ENCODE measurements around the gene CDH8. TPM values are rescaled to one million over a fixed set of nuclear protein-coding genes. Genes with fewer than 3 reads are reported as not detected.

Gene CDH8
- total RNA-seq, 1 donor from 2014 or later: 23.7 TPM

DNA sequence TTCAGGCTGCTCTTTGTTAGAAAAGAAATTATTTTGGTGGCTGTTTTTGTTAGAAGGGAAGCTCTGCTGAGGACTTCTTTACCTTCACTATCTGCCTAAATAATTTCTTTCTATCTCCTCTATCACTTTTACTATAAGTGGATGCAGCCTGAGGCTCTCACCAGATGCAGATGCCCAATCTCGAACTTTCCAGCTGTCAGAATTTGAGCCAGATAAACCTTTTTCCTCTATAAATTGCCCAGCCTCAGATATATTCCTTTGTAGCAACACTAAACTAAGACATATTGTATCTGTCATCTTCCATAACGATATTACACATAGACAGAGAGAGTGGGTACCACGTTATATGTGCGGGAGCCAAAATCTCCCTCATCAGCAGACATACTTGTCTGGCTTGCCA is 15.7 kb upstream of the CDH8 start:
- Histone ChIP-seq H3K4me3 (no peak overlapping the region), H3K27ac (no peak overlapping the region), H3K9ac (no peak overlapping the region), H3K4me2 (no peak overlapping the region), H3F3A (ENCODE audit: low read depth) (no peaks in the 10 kb centered on the region), H3K27me3 (no peaks in the 10 kb centered on the region), H3K4me1 (peaks cover 17% of the 10 kb centered on the region), H4K20me1 (ENCODE audit: low read depth) (no peaks in the 10 kb centered on the region), H3K36me3 (no peaks in the 10 kb centered on the region), H3K9me3 (ENCODE audit: low read depth) (no peaks in the 10 kb centered on the region), H3K79me2 (ENCODE audit: low read depth) (no peaks in the 10 kb centered on the region), H2AFZ (replicated peaks) (no peak overlapping the region)
- Mint-ChIP-seq H3K9me3 (no peaks in the 10 kb centered on the region), H3K27ac (no peak overlapping the region), H3K4me3 (no peak overlapping the region), H3K27me3 (ENCODE audit: insufficient read depth, low read depth) (peaks cover 2% of the 10 kb centered on the region), H3K4me1 (peaks cover 7% of the 10 kb centered on the region), H3K36me3 (no peaks in the 10 kb centered on the region)
- TF ChIP-seq EZH2phosphoT487 (IDR thresholded peaks at IDR 0.05) (no peak), EZH2 (IDR thresholded peaks at IDR 0.05) (no peak)
- TF ChIP-seq, protein P1, sequence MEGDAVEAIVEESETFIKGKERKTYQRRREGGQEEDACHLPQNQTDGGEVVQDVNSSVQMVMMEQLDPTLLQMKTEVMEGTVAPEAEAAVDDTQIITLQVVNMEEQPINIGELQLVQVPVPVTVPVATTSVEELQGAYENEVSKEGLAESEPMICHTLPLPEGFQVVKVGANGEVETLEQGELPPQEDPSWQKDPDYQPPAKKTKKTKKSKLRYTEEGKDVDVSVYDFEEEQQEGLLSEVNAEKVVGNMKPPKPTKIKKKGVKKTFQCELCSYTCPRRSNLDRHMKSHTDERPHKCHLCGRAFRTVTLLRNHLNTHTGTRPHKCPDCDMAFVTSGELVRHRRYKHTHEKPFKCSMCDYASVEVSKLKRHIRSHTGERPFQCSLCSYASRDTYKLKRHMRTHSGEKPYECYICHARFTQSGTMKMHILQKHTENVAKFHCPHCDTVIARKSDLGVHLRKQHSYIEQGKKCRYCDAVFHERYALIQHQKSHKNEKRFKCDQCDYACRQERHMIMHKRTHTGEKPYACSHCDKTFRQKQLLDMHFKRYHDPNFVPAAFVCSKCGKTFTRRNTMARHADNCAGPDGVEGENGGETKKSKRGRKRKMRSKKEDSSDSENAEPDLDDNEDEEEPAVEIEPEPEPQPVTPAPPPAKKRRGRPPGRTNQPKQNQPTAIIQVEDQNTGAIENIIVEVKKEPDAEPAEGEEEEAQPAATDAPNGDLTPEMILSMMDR (IDR thresholded peaks at IDR 0.05): no peak
- DNase-seq (ENCODE audit: low spot score): no peak

DNA sequence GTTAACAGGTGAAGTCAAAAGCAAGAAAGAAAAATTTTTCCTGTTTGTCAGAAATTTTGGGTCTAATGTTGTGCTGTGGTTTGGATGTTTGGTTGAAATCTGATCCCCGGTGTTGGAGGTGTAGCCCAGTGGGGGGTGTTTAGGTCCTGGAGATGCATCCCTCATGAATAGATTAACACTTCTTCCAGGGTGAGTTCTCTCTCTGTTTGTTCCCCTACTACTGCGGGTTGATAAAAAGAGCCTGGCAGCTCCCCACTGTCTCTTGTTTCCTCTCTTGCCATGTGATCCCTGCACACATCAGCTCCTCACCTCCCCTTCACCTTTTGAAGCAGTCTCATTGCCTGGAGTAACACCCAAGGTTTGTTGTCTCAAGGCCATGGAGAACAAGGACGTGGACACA is 14.6 kb upstream of the CDH8 start:
- no peak overlapping the region for H3K4me2 ChIP-seq
- H3K4me3 ChIP-seq: no peak overlapping the region
- no peaks in the 10 kb centered on the region for H3K79me2 ChIP-seq (ENCODE audit: low read depth)
- H3K9me3 ChIP-seq (ENCODE audit: low read depth): no peaks in the 10 kb centered on the region
- no peak overlapping the region for H3K4me3 Mint-ChIP-seq
- peaks cover 17% of the 10 kb centered on the region for H3K4me1 ChIP-seq
- peaks cover 7% of the 10 kb centered on the region for H3K4me1 Mint-ChIP-seq
- no peak overlapping the region for H3K9ac ChIP-seq
- H3K36me3 ChIP-seq: no peaks in the 10 kb centered on the region
- no peaks in the 10 kb centered on the region for H4K20me1 ChIP-seq (ENCODE audit: low read depth)
- no peak overlapping the region for H2AFZ ChIP-seq (replicated peaks)
- no peaks in the 10 kb centered on the region for H3K27me3 ChIP-seq
- no peaks in the 10 kb centered on the region for H3K36me3 Mint-ChIP-seq
- no peaks in the 10 kb centered on the region for H3K9me3 Mint-ChIP-seq
- H3K27me3 Mint-ChIP-seq (ENCODE audit: insufficient read depth, low read depth): peaks cover 2% of the 10 kb centered on the region
- no peak overlapping the region for H3K27ac Mint-ChIP-seq
- H3K27ac ChIP-seq: no peak overlapping the region
- TF ChIP-seq EZH2phosphoT487 (IDR thresholded peaks at IDR 0.05): no peak
- no peak for DNase-seq (ENCODE audit: low spot score)
- no peaks in the 10 kb centered on the region for H3F3A ChIP-seq (ENCODE audit: low read depth)

DNA sequence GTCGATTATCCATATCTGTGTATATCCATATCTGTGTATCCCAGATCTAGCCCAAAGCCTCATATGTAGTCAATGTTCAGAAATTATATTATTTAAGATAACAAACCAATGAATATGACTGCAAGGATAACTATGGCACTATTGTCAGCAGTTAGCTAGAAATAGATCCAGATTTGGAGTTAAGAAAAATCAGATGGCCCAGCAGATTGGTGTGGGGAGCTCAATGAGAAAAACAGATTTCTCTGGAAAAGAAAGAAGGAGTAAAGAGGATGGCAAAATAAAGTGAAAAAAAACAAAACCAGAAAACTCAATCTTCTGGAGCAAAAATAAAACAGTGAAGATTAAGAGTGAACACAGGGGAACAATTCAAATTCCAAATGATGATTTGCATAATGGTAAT is 10.6 kb upstream of the CDH8 start:
- no peak overlapping the region for H3K27ac Mint-ChIP-seq
- Histone ChIP-seq H3K4me1 (peaks cover 5% of the 10 kb centered on the region), H3K79me2 (ENCODE audit: low read depth) (no peaks in the 10 kb centered on the region), H2AFZ (replicated peaks) (no peak overlapping the region), H4K20me1 (ENCODE audit: low read depth) (no peaks in the 10 kb centered on the region), H3K36me3 (no peaks in the 10 kb centered on the region), H3K4me2 (no peak overlapping the region), H3K4me3 (no peak overlapping the region), H3K27me3 (no peaks in the 10 kb centered on the region), H3F3A (ENCODE audit: low read depth) (no peaks in the 10 kb centered on the region), H3K9me3 (ENCODE audit: low read depth) (no peaks in the 10 kb centered on the region), H3K27ac (no peak overlapping the region), H3K9ac (no peak overlapping the region)
- H3K36me3 Mint-ChIP-seq: no peaks in the 10 kb centered on the region
- peaks cover 2% of the 10 kb centered on the region for H3K27me3 Mint-ChIP-seq (ENCODE audit: insufficient read depth, low read depth)
- no peak overlapping the region for H3K4me3 Mint-ChIP-seq
- H3K9me3 Mint-ChIP-seq: peaks cover 2% of the 10 kb centered on the region
- DNase-seq (ENCODE audit: low spot score): no peak
- peaks cover 7% of the 10 kb centered on the region for H3K4me1 Mint-ChIP-seq
- TF ChIP-seq, protein P1 (IDR thresholded peaks at IDR 0.05): no peak
- no peak for TF ChIP-seq EZH2phosphoT487 (IDR thresholded peaks at IDR 0.05)
- no peak for TF ChIP-seq EZH2 (IDR thresholded peaks at IDR 0.05)

DNA sequence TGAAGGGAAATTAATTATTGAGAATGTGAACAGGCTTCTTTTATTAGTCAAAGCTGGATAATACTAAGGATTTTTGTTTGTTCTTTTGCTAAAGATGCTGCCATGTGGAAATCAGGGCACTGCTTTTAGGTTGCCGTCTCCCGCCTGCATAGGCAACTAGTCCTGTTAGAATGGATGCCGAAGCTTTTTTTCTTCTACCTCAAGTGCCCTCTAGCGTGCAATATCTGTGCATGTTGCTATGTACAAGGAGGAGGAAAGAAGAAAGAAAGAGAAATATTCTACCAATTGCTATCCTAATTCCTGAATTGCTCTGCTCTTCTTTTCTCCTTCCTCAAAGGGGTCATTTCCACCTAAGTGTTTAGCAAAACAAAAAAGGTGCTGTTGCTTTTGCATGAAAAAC is 5.2 kb upstream of the CDH8 start:
- Histone ChIP-seq H3F3A (ENCODE audit: low read depth) (peaks cover 29% of the 10 kb centered on the region), H2AFZ (replicated peaks) (no peak overlapping the region), H3K79me2 (ENCODE audit: low read depth) (no peaks in the 10 kb centered on the region), H3K4me2 (no peak overlapping the region), H3K9ac (no peak overlapping the region), H3K4me3 (no peak overlapping the region), H3K36me3 (no peaks in the 10 kb centered on the region), H4K20me1 (ENCODE audit: low read depth) (no peaks in the 10 kb centered on the region), H3K9me3 (ENCODE audit: low read depth) (no peaks in the 10 kb centered on the region), H3K4me1 (peaks cover 24% of the 10 kb centered on the region), H3K27ac (no peak overlapping the region), H3K27me3 (peaks cover 30% of the 10 kb centered on the region)
- Mint-ChIP-seq H3K9me3 (peaks cover 2% of the 10 kb centered on the region), H3K4me3 (no peak overlapping the region), H3K27ac (no peak overlapping the region), H3K4me1 (peaks cover 25% of the 10 kb centered on the region), H3K36me3 (no peaks in the 10 kb centered on the region), H3K27me3 (ENCODE audit: insufficient read depth, low read depth) (peaks cover 10% of the 10 kb centered on the region)
- TF ChIP-seq EZH2 (IDR thresholded peaks at IDR 0.05): no peak
- TF ChIP-seq, protein P1 (IDR thresholded peaks at IDR 0.05): peak; percentile 77
- DNase-seq (ENCODE audit: low spot score): peak; percentile 84

Data from neural progenitor cell (in vitro differentiated cells).